T-helper 1 cell treated with Interleukin-12 subunit alpha and Interleukin-12 subunit beta and Interleukin-4 antibody, amounts not matched to agents 30 ng/mL and 1 ng/mL, for 36 hours (primary cell): ENCODE results near the gene SLC15A4. TPM values are rescaled to one million over a fixed set of nuclear protein-coding genes. Genes with fewer than 3 reads are reported as not detected.
"Not testable (repeated sequence)": the region's sequence is repeated elsewhere in the genome, so short reads cannot be mapped to it uniquely, and the experiment has no call there.

Experiments used
- intact Hi-C: fragments of 100-400 bp; cut with micrococcal nuclease; formaldehyde crosslinking; loops from one replicate; pipeline ENCODE4 v1.15.1; 2024
- total RNA-seq: library from RNA; stranded (reverse); gene quantifications from 2 replicates; pipeline ENCODE4 v1.2.3, GENCODE V29; 2022

The SLC15A4 gene
- total RNA-seq, 1 donor from 2014 or later, result 35.4 TPM

DNA sequence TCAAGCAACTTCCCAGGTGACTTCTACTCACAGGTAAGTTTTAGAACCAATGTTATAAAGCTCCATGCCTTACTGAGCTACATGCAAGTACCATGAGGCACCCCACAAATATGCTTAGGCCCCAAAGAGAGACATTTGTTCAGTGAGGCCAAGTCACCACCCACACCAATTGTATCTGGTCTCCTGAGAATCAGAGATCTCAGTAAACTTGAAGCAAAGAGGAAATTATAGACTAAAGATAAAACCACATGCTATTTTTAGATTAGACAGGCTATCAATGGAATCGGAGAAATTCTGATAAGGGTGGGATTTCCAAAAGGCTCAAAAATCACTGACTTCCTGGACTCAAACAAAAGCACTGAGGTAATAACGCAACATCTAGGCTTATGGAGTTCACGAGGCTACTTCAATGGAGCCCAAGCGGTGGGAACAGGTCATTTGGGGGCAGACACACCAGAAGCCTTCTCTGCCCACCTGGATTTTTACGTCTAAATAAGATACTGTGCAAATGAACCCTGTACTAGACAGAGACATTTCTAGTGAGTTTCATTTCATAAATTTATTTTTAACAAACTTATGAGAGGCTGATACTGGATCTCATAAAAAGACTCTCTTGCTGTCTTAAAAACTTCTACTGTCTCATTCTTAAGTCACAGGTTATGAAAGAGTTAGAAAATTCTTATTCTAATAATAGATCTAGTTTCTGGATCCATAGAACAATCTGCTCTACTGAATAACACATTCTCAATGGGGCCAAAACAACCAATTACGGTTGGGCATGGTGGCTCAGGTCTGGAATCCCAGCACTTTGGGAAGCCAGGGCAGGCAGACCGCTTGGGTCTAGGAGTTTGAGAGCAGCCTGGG, 7.7 kb downstream of the SLC15A4 start:
- intact Hi-C loops, result no loop called here

DNA sequence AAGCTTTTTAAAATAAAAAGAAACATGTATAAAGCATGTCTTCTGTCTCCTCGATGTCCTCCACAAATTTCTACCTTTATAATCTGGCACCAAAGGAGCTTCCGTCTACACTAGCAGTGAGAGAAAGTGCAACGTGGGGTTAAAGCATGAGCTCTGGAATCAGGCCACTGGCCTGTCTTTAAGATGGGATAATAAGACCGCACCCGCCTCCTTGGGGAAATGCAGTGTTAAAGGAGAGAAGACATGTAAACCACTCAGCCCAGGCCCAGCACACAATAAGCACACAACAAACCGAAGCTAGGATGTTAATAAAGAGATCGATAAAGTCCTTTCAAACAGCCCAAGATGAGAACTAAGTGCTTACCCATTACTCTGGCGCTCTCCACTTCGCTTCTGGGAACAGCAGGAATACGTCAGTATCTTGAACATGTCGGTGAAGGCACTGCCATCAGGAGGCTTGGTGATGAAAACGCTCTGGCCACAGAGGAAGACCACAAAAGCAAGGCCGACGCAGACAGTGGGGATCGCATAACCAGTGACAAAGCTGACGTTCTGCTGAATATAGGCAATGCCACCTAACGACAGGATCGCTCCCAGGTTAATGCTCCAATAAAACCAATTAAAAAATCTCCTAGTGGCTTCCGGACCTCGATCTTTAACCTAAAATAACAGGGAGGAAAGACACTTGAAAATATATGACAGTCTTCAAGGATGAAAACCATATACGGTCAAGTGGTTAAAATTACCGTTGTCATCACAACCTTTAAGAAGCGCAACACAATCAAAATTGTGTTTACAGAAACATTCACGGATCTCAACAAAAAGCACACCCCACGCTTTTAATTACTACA, 9.1 kb downstream of the SLC15A4 start:
- intact Hi-C loops, result no loop called here

GRCh38 chr12:128813883-128814282, 9.9 kb downstream of the SLC15A4 start:
- intact Hi-C loops, result no loop called here

DNA sequence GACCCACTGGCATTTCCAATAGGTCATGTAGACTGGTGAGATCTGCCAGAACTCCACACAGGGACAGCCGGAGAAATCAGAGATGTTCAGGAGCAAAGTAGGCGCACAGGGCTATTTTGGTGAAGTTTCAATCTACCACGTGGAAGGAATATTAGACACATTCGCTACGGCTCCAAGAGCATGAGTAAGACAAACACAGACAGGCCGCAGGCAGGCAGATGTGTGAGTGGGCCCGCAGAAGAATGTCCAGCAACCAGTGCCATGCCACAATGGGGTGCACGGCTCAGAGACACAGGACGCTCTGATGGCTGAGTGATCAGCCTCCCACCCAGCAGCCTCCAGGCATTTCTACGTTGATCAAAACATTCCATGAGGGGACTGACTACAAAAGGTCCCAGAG, 10.4 kb downstream of the SLC15A4 start:
- intact Hi-C loops, result no loop called here

GRCh38 chr12:128811806-128812205, 12.0 kb downstream of the SLC15A4 start:
- intact Hi-C loops, result no loop called here

- intact Hi-C loops, result loop anchor here (1.0 kb wide), 1 partner anchor 14 kb away; no protein-coding TSS in a partner anchor
Measured at GRCh38 chr12:128810182-128811127, 13.3 kb downstream of the SLC15A4 start.

- intact Hi-C loops, result no loop called here
Measured at GRCh38 chr12:128808651-128809050, 15.1 kb downstream of the SLC15A4 start.

- intact Hi-C loops, result no loop called here
Measured at GRCh38 chr12:128807161-128807724, 16.5 kb downstream of the SLC15A4 start.

DNA sequence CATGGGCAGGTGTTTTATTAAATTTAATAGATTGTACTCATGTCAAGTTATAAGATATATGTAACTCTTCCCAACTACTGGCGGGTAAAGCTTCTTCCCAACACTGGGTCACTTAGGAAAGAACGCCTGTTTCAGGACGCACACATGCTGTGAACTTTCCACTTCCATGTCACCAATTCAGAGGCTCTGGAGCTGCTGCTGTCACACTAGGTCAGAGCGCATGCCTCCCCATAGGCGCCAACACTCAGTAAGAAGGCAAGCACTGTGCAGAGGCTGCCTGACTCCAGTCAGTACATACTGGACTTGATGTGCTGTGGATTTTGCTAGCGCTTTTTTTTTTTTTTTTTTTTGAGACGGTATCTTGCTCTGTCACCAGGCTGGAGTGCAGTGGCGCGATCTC, 17.2 kb downstream of the SLC15A4 start:
- intact Hi-C loops, result no loop called here

GRCh38 chr12:128805406-128805805, 18.4 kb downstream of the SLC15A4 start:
- intact Hi-C loops, result not testable (repeated sequence)

GRCh38 chr12:128804762-128805161, 19.0 kb downstream of the SLC15A4 start:
- intact Hi-C loops, result no loop called here

DNA sequence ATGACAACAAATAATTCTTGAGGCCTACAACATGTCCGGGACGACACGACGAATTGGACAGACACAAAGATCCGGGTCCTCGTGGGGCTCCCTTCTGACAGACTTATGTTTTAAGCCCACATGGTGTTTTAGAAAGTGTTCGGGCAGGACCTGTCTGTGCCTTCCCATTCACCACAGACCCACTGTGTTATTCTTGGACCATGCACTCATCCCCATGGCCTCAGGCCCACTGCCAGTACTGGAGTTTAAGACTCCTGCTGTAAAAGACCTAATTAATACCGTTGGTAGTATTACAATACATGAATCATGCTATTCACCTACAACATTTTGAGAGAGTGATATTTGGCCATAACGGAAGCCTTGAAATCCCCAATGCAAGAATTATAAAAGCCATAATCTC, 20.0 kb downstream of the SLC15A4 start:
- intact Hi-C loops, result no loop called here

GRCh38 chr12:128802756-128803155, 21.0 kb downstream of the SLC15A4 start:
- intact Hi-C loops, result no loop called here

DNA sequence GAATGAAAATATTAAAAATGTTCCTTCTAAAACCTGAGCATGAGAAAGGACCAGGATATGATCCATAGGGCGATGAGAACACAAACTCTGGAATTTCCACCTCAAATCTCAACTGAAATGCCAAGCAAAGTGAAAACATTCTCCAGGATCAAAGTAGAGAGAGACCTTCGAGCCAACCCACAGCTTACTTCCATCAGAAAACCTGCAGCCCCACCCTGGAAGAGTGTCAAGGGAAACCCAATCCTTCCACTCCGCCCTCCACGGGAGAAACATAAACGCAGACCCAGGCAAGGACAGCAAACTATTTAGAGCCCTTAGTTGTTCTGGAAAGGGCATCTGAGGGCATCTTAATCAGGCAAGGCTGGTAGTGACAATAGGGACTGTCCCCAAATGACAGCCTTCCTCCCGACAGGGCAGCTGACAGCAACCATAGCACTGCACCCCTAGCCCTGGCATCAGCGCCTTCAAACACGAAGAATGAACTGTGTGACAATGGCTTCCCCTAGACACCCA, 21.8 kb downstream of the SLC15A4 start:
- intact Hi-C loops, result no loop called here

DNA sequence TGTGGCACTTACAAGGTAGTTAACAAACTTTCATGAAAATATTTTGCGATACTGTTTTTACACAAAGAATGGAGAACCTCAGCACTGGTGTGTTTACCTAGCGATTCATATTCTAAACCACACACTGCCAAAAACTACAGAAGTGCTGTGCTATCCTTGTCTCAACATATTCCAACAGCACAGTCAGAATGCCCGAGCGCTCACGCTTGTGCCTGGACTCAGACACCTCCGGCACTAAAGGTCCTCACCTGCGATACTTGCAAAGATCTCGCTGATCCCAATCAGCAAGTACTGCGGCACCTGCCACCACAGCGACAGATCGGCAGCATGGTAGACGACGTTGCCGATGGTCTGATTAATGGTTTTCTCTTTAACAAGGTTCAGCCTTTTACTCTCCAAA, 23.2 kb downstream of the SLC15A4 start:
- intact Hi-C loops, result no loop called here

GRCh38 chr12:128798571-128799341, 25.0 kb downstream of the SLC15A4 start:
- intact Hi-C loops, result loop anchor here (5.0 kb wide), 1 partner anchor 34 kb away; no protein-coding TSS in a partner anchor

GRCh38 chr12:128797119-128798118, 26.3 kb downstream of the SLC15A4 start:
- intact Hi-C loops, result loop anchor here (5.0 kb wide), 1 partner anchor 35 kb away; no protein-coding TSS in a partner anchor

DNA sequence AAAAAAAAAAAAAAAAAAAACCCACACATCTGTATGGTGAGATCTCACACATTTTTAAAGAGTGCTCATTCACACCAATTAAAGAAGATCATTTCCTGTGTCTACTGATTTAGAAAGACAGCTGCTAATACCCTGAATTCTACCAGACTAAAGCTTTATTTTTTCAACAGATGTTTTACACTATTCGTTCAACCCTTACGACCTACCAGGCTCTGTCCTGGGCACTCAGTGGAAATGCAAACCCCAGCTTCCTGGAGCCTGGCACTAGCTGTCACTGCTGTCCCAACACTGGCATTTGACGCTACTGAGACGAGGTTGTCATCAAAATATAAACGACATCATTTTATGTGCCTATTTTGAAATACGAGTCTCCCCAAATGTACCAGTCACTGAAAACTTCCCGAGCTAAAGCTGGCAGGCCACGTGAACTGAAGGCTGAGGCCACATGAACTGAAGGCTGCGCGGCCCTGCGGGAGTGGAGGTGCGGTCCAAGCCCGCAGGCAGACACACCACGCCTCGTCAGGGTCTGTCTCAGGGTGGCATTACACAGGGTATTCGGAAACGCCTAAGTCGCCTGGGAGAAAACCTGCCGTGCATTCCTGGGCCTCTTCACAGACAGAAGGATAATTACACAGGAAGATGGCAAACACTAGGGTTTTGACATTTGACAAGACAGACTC, 27.2 kb downstream of the SLC15A4 start:
- intact Hi-C loops, result loop anchor here (5.0 kb wide), 1 partner anchor 36 kb away; no protein-coding TSS in a partner anchor
